Measurements from ENCODE around the gene VAPA. TPM values are rescaled to one million over a fixed set of nuclear protein-coding genes. Genes with fewer than 3 reads are reported as not detected.

Gene VAPA
- total and polyA plus RNA-seq, 9 of the 15 experiments (the other 6 are each of a cell fraction or from before 2014, with no cell fraction given): 219 to 902 (median 526) TPM

- no peak for DNase-seq (ENCODE audit: extremely low read depth in 1 of 4, low spot score in 3 of 4)
- 95% methylated on average over 1 of the region's 1 CpG for WGBS (ENCODE audit: insufficient coverage, low coverage, missing lambda C conversion rate)
- Histone ChIP-seq H3K9me1 (ENCODE audit: control insufficient read depth, insufficient read depth, low read length) (no peaks in the 10 kb centered on the region), H3K27ac (ENCODE audit: extremely low read depth, low read depth, low read length) (peak overlapping the region; percentile 97), H3K4me3 (no peak overlapping the region), H3K27me3 (ENCODE audit: control insufficient read depth in 2 of 2, insufficient read depth in 2 of 2, low read length in 2 of 2) (no peaks in the 10 kb centered on the region), H3K9me3 (replicated peaks; ENCODE audit: control insufficient read depth, insufficient read depth, low read depth, low read length) (no peaks in the 10 kb centered on the region), H2AFZ (ENCODE audit: low read depth, low read length) (peak overlapping the region; percentile 32; the same call in 1 of the 2 replicates), H3K36me3 (ENCODE audit: control insufficient read depth, insufficient read depth, low read length) (no peaks in the 10 kb centered on the region), H3K9ac (ENCODE audit: insufficient read depth in 1 of 2, low read depth in 2 of 2, low read length in 2 of 2) (no peak overlapping the region), H3K4me2 (ENCODE audit: insufficient read depth, low read length) (no peak overlapping the region), H3K4me1 (replicated peaks in 1 of 2; ENCODE audit: control insufficient read depth in 2 of 2, insufficient read depth in 2 of 2, low read length in 2 of 2) (peaks cover 35 to 78% of the 10 kb centered on the region in 2 experiments), H3K79me2 (ENCODE audit: control insufficient read depth, insufficient read depth, low read length) (peaks cover 14% of the 10 kb centered on the region; the same call in 2 of the 3 replicates), H4K20me1 (replicated peaks; ENCODE audit: control insufficient read depth, insufficient read depth, low read length) (no peaks in the 10 kb centered on the region)
- no peak for ATAC-seq
- FAIRE-seq: no peak
- in situ Hi-C loops (cut with MboI) (no loop called here), intact Hi-C loops (cut with micrococcal nuclease) (loop anchor here (10.0 kb wide), 1 partner anchor 190 kb away; no protein-coding TSS in a partner anchor)
- BruUV-seq (replicated peaks): no TSS peak
- ChIA-PET POLR2A (interaction anchor here (0.6 kb wide), 1 partner anchor 11 kb away, joined by 4 read pairs; the partner anchor contains the start of gene TXNDC2), CTCF (ENCODE audit: low intra/inter-chr PET ratio) (interaction anchor here (0.7 kb wide), 1 partner anchor 65 kb away, joined by 3 read pairs; no protein-coding TSS in a partner anchor)
- TF ChIP-seq ZBTB17 (CRISPR knock-in tag; IDR thresholded peaks at IDR 0.05) (peak; percentile 45; the same call in 1 of the 2 replicates), GTF2A2 (tag; IDR thresholded peaks at IDR 0.05) (peak; percentile 87), CUX1 (CRISPR knock-in tag; IDR thresholded peaks at IDR 0.05) (0 out of 2 replicates have a peak, but pooled peaks have one; percentile 26), TCF15 (CRISPR knock-in tag; IDR thresholded peaks at IDR 0.05) (0 out of 2 replicates have a peak, but pooled peaks have one; percentile 46), ZNF23 (CRISPR knock-in tag; IDR thresholded peaks at IDR 0.05) (0 out of 2 replicates have a peak, but pooled peaks have one; percentile 40), PBX2 (CRISPR knock-in tag; IDR thresholded peaks at IDR 0.05; ENCODE audit: low read depth) (no peak), PBX2 (tag; conservative IDR thresholded peaks at IDR 0.05; ENCODE audit: low read depth) (0 out of 2 replicates have a peak, but pooled peaks have one; percentile 14), CBFA2T3 (IDR thresholded peaks at IDR 0.05) (no peak), ZNF175 (CRISPR knock-in tag; IDR thresholded peaks at IDR 0.05; ENCODE audit: low read depth) (0 out of 2 replicates have a peak, but pooled peaks have one; percentile 40), SMAD4 (CRISPR knock-in tag; conservative IDR thresholded peaks at IDR 0.05) (peak; percentile 74), CBX1 (IDR thresholded peaks at IDR 0.05; ENCODE audit: low read depth) (no peak), ILK (tag; IDR thresholded peaks at IDR 0.05; ENCODE audit: borderline replicate concordance, low read depth) (peak; percentile 53; the same call in 1 of the 2 replicates)
These were observed 39.1 kb upstream of the VAPA start for GRCh38 chr18:9874728-9875127.
